Measurements from ENCODE around the gene HAPSTR1. TPM values are rescaled to one million over a fixed set of nuclear protein-coding genes. Genes with fewer than 3 reads are reported as not detected.
A peak's percentile ranks its signal among the peaks of the same experiment; 100 is the strongest.

The HAPSTR1 gene
- total and polyA plus RNA-seq, 2 of the 8 experiments (the other 6 are each of a cell fraction or from before 2014, with no cell fraction given), result 11.9 to 66.1 TPM

GRCh38 chr16:9109255-9109654 lies 17.8 kb downstream of the HAPSTR1 start:
- H3K23me2 ChIP-seq (ENCODE audit: low read depth, low read length), result no peaks in the 10 kb centered on the region
- FAIRE-seq, result no peak
- peaks cover 36 to 46% of the 10 kb centered on the region in 2 experiments for H4K20me1 ChIP-seq (replicated peaks in 1 of 2; ENCODE audit: control insufficient read depth in 1 of 2, insufficient read depth in 2 of 2, low read length in 2 of 2)
- no peak overlapping the region for H3K4ac ChIP-seq (replicated peaks; ENCODE audit: insufficient read length, low read depth, low read length)
- H2AK5ac ChIP-seq (ENCODE audit: low read depth, low read length), result no peak overlapping the region
- peak overlapping the region; percentile 20 to 60; a peak in 2 of 4 replicates for H3K4me2 ChIP-seq (ENCODE audit: insufficient read depth in 1 of 2, low read depth in 2 of 2, low read length in 2 of 2)
- H3K23ac ChIP-seq (ENCODE audit: insufficient read length), result no peak overlapping the region
- H2BK20ac ChIP-seq (ENCODE audit: low read length), result no peak overlapping the region
- no peak overlapping the region for H2BK5ac ChIP-seq (ENCODE audit: low read depth, low read length)
- H3K27me3 ChIP-seq (replicated peaks in 1 of 4; ENCODE audit: control insufficient read depth in 3 of 4, extremely low read depth in 1 of 4, insufficient read depth in 3 of 4, low read length in 3 of 4), result no peaks in the 10 kb centered on the region
- peaks cover 2% of the 10 kb centered on the region for H3K79me1 ChIP-seq (ENCODE audit: low read depth, low read length)
- H3K4me1 ChIP-seq (replicated peaks in 1 of 4; ENCODE audit: control insufficient read depth in 3 of 4, insufficient read depth in 4 of 4, low read length in 3 of 4), result peaks cover 3 to 21% (median 15%) of the 10 kb centered on the region in 4 experiments
- no peak overlapping the region for H3K18ac ChIP-seq (ENCODE audit: extremely low read depth, low read length)
- ChIA-PET CTCF (ENCODE audit: partially characterized antibody) (interaction anchor here (3.1 kb wide), 1 partner anchor 25 kb away, joined by 12 read pairs; no protein-coding TSS in a partner anchor), POLR2A (ENCODE audit: partially characterized antibody) (interaction anchor here (1.2 to 10.2 kb wide), 5 partner anchors 10 to 18 kb away, joined by 3 to 94 read pairs (median 6); partner anchors contain the start of gene HAPSTR1)
- no peak overlapping the region for H2BK120ac ChIP-seq (replicated peaks; ENCODE audit: low read depth, low read length)
- H3K27ac ChIP-seq (ENCODE audit: low read depth, low read length), result no peak overlapping the region
- H2BK15ac ChIP-seq (ENCODE audit: low read length), result no peak overlapping the region
- H4K5ac ChIP-seq (ENCODE audit: insufficient read length, low read depth, low read length), result no peak overlapping the region
- H3K9ac ChIP-seq (replicated peaks in 1 of 4; ENCODE audit: extremely low read depth in 1 of 4, low read depth in 3 of 4, low read length in 3 of 4), result no peak overlapping the region
- peak overlapping the region in 1 of 4 experiments; percentile 23; a peak in 2 of 8 replicates for H3K4me3 ChIP-seq (ENCODE audit: extremely low read depth in 1 of 4, insufficient read depth in 2 of 4, low read depth in 3 of 4, low read length in 4 of 4)
- H3K56ac ChIP-seq (replicated peaks; ENCODE audit: insufficient read length, low read depth, low read length), result no peak overlapping the region
- no peak overlapping the region for H2BK12ac ChIP-seq (ENCODE audit: low read depth, low read length)
- H3K79me2 ChIP-seq (ENCODE audit: control insufficient read depth in 1 of 2, insufficient read depth in 2 of 2, low read length in 2 of 2), result peaks cover 31 to 100% of the 10 kb centered on the region in 2 experiments
- DNase-seq (ENCODE audit: low read depth in 1 of 2, low spot score in 2 of 2), result no peak
- H4K91ac ChIP-seq (replicated peaks; ENCODE audit: insufficient read length, low read length), result no peak overlapping the region
- no peak overlapping the region for H3K14ac ChIP-seq (ENCODE audit: insufficient read length)
- no peak overlapping the region for H4K8ac ChIP-seq (ENCODE audit: extremely low read depth, insufficient read depth, low read length)
- H3K36me3 ChIP-seq (ENCODE audit: control insufficient read depth in 2 of 4, insufficient read depth in 4 of 4, low read length in 3 of 4), result peaks cover 4 to 49% (median 20%) of the 10 kb centered on the region in 4 experiments; a peak in 7 of 8 replicates
- WGBS, 2 experiments (ENCODE audit: extremely low coverage in 1 of 2, insufficient coverage in 1 of 2, insufficient read length in 1 of 2, insufficient replicate concordance in 2 of 2, low coverage in 1 of 2, low lambda C conversion rate in 2 of 2, missing lambda C conversion rate in 1 of 2), result 75% methylated on average over 4 of the region's 4 CpGs; no CpG with 5 or more reads in 1 of the 2 experiments
- no peaks in the 10 kb centered on the region for H3K9me3 ChIP-seq (ENCODE audit: insufficient read depth in 2 of 2, low read depth in 1 of 2, low read length in 1 of 2)
- H2AFZ ChIP-seq (ENCODE audit: low read length), result no peak overlapping the region
- TF ChIP-seq CBX5 (IDR thresholded peaks at IDR 0.05; ENCODE audit: low read depth, low read length) (no peak), ASH2L (IDR thresholded peaks at IDR 0.05; ENCODE audit: low read length) (no peak), NANOG (IDR thresholded peaks at IDR 0.05; ENCODE audit: insufficient read depth, low read depth, low read length, poor library complexity, severe bottlenecking) (no peak), SIRT6 (IDR thresholded peaks at IDR 0.05; ENCODE audit: low read length) (no peak), ATF2 (IDR thresholded peaks at IDR 0.05; ENCODE audit: low read length) (no peak), SP2 (IDR thresholded peaks at IDR 0.05; ENCODE audit: low read length) (no peak), KDM5A (IDR thresholded peaks at IDR 0.05; ENCODE audit: low read length) (no peak), ZNF274 (IDR thresholded peaks at IDR 0.05; ENCODE audit: borderline replicate concordance, extremely low read depth, low read length) (no peak), YY1 (IDR thresholded peaks at IDR 0.05; ENCODE audit: low read depth, low read length) (no peak), CBX8 (IDR thresholded peaks at IDR 0.05; ENCODE audit: borderline replicate concordance, low read depth, low read length) (no peak), USF2 (IDR thresholded peaks at IDR 0.05; ENCODE audit: low read length) (no peak), POLR2A (IDR thresholded peaks at IDR 0.05; ENCODE audit: control extremely low read depth in 1 of 2, low read depth in 2 of 2, low read length in 2 of 2) (no peak)

All from H1 (cell line).